H7 (cell line): Measurements from ENCODE around the gene SYTL5. TPM values are rescaled to one million over a fixed set of nuclear protein-coding genes. Genes with fewer than 3 reads are reported as not detected.

Experiments used
- DNase-seq: peaks from one replicate; pipeline ENCODE4 v3.0.0; 2012
- H3K27me3 ChIP-seq: 2 replicates; pipeline ENCODE4 v1.6.0; 2011; ENCODE audit warnings: mild to moderate bottlenecking, low read length; ENCODE audit not compliant: control insufficient read depth, insufficient read depth
- H3K36me3 ChIP-seq: replicated peaks from 2 replicates; pipeline ENCODE4 v1.5.1; 2011; ENCODE audit warnings: low read length; ENCODE audit not compliant: control insufficient read depth, insufficient read depth
- H3K4me3 ChIP-seq: 2 replicates; pipeline ENCODE4 v1.5.1; 2011; ENCODE audit warnings: low read depth, mild to moderate bottlenecking, control low read depth, low read length, moderate library complexity; ENCODE audit not compliant: insufficient read depth
- total RNA-seq: library from RNA; depleted of rRNA; stranded (reverse); fragments of >200 nt; shearing (Covaris generic); gene quantifications from 2 replicates; pipeline ENCODE4 v1.2.3, GENCODE V29; 2014; rRNA removed

SYTL5 gene
- total RNA-seq, 1 experiment from 2014 or later = 0.35 TPM

- Histone ChIP-seq H3K4me3 (no peak overlapping the region), H3K36me3 (no peaks in the 10 kb centered on the region), H3K27me3 (no peaks in the 10 kb centered on the region)
- no peak for DNase-seq
Measured at GRCh38 chrX:38165023-38165422, 158.7 kb downstream of the SYTL5 start.

DNA sequence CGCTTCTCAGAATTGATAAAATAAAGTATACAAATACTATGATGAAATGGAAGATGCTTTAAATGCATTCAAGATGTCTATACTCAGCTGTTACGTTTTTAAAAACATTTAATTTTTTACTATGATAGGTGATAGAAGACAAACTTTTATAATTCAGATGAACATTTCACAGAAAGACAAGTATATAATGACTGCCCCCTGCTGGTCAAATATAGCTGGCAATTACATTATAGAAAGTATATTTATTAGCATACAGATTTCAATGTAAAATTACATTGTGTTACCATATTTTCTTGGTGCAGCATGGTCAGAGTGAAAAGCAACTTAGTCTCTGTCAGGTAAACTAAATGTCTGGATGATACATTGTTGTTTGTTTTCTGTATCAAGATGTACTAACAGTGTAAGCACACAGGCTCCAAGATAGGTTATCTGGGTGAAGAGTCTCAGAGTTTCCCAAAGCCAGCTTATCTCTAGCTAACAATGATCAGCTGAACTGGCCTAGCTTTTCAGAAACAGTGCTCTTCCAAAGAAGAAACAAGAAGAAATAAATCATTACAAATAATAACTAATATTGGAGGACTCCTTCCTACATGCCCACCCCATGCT, 160.2 kb downstream of the SYTL5 start:
- Histone ChIP-seq H3K27me3 (no peaks in the 10 kb centered on the region), H3K4me3 (no peak overlapping the region), H3K36me3 (no peaks in the 10 kb centered on the region)
- no peak for DNase-seq

DNA sequence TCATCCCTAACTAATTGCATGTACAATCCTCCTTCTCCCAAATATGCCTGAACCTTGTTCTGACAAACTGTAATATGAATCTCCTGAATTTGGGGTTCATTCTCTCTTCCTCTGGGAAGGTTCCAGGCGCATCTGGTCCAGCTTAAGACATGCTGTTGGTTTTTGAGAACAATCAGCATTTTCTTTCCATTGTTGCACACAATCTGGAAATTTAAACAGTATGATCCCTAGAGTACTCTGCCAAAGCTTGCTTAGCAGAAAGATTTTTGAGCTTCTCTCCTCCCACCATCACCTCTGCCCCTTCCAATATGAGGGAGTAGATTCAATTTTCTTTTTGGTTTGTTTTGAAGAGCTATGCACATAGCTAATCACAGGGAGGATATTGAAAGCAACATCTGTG, 164.2 kb downstream of the SYTL5 start:
- no peak for DNase-seq
- no peaks in the 10 kb centered on the region for H3K27me3 ChIP-seq
- H3K4me3 ChIP-seq = no peak overlapping the region
- H3K36me3 ChIP-seq = no peaks in the 10 kb centered on the region

DNA sequence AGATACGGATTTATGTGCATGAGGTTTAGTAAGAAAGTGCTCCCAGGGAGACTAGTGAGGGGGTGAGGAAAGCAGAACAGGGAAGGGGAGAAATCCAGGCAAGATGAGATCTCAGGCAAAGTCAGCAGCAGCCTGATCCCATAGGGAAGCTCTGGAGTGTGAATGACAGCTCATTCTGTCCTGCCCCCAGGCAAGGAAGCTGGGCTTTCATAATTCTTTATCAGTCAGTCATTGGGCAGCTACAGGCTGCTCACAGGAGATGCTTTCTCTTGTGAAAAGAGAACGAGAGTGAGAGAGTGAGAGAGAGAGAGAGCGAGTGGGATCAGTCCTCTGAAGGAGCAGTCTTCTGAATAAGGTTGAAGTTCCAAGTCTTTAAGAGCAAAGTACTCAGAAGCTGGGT, 166.2 kb downstream of the SYTL5 start:
- Histone ChIP-seq H3K27me3 (no peaks in the 10 kb centered on the region), H3K4me3 (no peak overlapping the region), H3K36me3 (no peaks in the 10 kb centered on the region)
- DNase-seq = no peak

- Histone ChIP-seq H3K27me3 (no peaks in the 10 kb centered on the region), H3K36me3 (no peaks in the 10 kb centered on the region), H3K4me3 (no peak overlapping the region)
- DNase-seq = peak; percentile 49
Measured at GRCh38 chrX:38175139-38175538, 168.8 kb downstream of the SYTL5 start.

DNA sequence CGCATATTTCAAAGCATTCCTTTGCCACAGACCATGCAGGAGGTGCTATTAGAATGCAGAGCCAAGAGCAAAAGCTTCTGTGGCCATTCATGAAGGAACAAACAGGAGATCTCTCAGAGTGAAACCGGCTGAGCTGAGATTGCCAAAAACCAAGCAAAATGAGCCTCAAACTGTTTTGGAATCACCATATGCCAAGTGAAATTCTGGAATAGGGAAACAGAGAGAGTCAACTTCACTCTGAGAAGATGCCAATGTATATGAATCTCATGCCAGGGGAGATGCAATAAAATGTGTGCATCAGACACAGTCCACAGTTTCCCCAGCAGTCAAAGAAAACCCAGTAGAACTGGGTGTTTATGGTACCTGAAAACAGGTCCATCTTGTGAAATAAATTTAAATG, 172.0 kb downstream of the SYTL5 start:
- H3K4me3 ChIP-seq = no peak overlapping the region
- no peak for DNase-seq
- no peaks in the 10 kb centered on the region for H3K27me3 ChIP-seq
- no peaks in the 10 kb centered on the region for H3K36me3 ChIP-seq

Other genes starting within 250 kb of the SYTL5 start
- gene CYBB, start 226.5 kb upstream of the SYTL5 start, total RNA-seq = 0.14 TPM in 1 of 2 replicates, not detected in the other
- gene DYNLT3, start 159.0 kb upstream of the SYTL5 start, total RNA-seq = 6.7 and 8.7 TPM in 2 replicates
- 8.0 and 9.9 TPM in 2 replicates for gene SRPX, start 214.3 kb downstream of the SYTL5 start, total RNA-seq